CD4-positive, alpha-beta T cell (primary cell): ENCODE data around the gene MAP3K12. TPM values are rescaled to one million over a fixed set of nuclear protein-coding genes. Genes with fewer than 3 reads are reported as not detected.

Experiments used
- ATAC-seq: fragments of 200-7000 bp; cut with Tn5 transposase; one replicate; pipeline ENCODE4 v1.10.0; 2022; ENCODE audit warnings: mild to moderate bottlenecking; ENCODE audit not compliant: poor library complexity
- CTCF ChIA-PET: fragments of 350-600 bp; sonication (Branson Sonifier 250); formaldehyde crosslinking; loops from one replicate; lab custom pipeline; 2021; ENCODE audit warnings: antibody characterized with exemption, inconsistent platforms; lab: Charles Lee
- POLR2A ChIA-PET: fragments of 350-600 bp; sonication (Branson Sonifier 250); formaldehyde crosslinking; loops from one replicate; lab custom pipeline; 2021; ENCODE audit warnings: antibody characterized with exemption, inconsistent platforms; lab: Charles Lee
- DNase-seq, 14 experiments: peaks; one replicate each; pipeline ENCODE4 v3.0.0-alpha.2; 2013 to 2020; ENCODE audit warnings: mixed read lengths in 2 of 14
- H3K27ac ChIP-seq, 2 donors: one replicate each; pipeline versions ENCODE4 v1.5.1 to v1.7.0; 2013; ENCODE audit warnings: low read length in 2 of 2, low read depth in 1 of 2, mild to moderate bottlenecking in 1 of 2
- H3K27me3 ChIP-seq, 2 experiments: 1 replicate in 1 of 2; 2 replicates in 1 of 2; pipeline versions ENCODE4 v1.6.1 to v1.7.0; 2013; ENCODE audit warnings: low read length in 2 of 2, control low read depth in 1 of 2, mild to moderate bottlenecking in 1 of 2, moderate library complexity in 1 of 2; ENCODE audit not compliant: insufficient read depth in 2 of 2, control insufficient read depth in 1 of 2
- H3K36me3 ChIP-seq: one replicate; pipeline ENCODE4 v1.6.1; 2013; ENCODE audit warnings: low read length, control low read depth; ENCODE audit not compliant: insufficient read depth
- H3K4me1 ChIP-seq: one replicate; pipeline ENCODE4 v1.6.1; 2013; ENCODE audit warnings: low read length, control low read depth; ENCODE audit not compliant: insufficient read depth
- H3K4me3 ChIP-seq: one replicate; pipeline ENCODE4 v1.5.1; 2013; ENCODE audit warnings: mild to moderate bottlenecking, low read length, moderate library complexity
- H3K9me3 ChIP-seq, 2 experiments: 1 replicate in 1 of 2; 2 replicates in 1 of 2; pipeline versions ENCODE4 v1.6.1 to v1.7.0; 2013; ENCODE audit warnings: low read length in 2 of 2, mild to moderate bottlenecking in 2 of 2, control low read depth in 1 of 2, moderate library complexity in 1 of 2; ENCODE audit not compliant: control insufficient read depth in 1 of 2, insufficient read depth in 1 of 2
- H3K27ac Mint-ChIP-seq: one replicate; pipeline ENCODE4 v1.8.0; 2020; ENCODE audit warnings: mixed read lengths
- H3K27me3 Mint-ChIP-seq: one replicate; pipeline ENCODE4 v1.8.0; 2021; ENCODE audit warnings: mixed read lengths
- H3K36me3 Mint-ChIP-seq: one replicate; pipeline ENCODE4 v1.8.0; 2021; ENCODE audit warnings: low read depth, mixed read lengths
- H3K4me1 Mint-ChIP-seq: one replicate; pipeline ENCODE4 v1.8.0; 2021; ENCODE audit warnings: low read depth, mixed read lengths
- H3K4me3 Mint-ChIP-seq: one replicate; pipeline ENCODE4 v1.8.0; 2020; ENCODE audit warnings: mild to moderate bottlenecking, mixed read lengths
- H3K9me3 Mint-ChIP-seq: one replicate; pipeline ENCODE4 v1.8.0; 2020; ENCODE audit warnings: mixed read lengths
- intact Hi-C, 2 experiments: fragments of 100-400 bp; cut with DNase I in 1 of 2; cut with micrococcal nuclease in 1 of 2; formaldehyde crosslinking; loops; one replicate each; pipeline versions ENCODE4 v1.15.1 to v1.9.0; 2023 to 2025; cut with DNase I, micrococcal nuclease
- total RNA-seq, 174 experiments: library from RNA in 2 of 174; stranded (reverse) in 2 of 174; gene quantifications; one replicate each; pipeline ENCODE4 v1.2.3 and lab custom pipeline; 2021 to 2026
- TF ChIP-seq, protein P1 (sequence below): fragments of 200-600 bp; IDR thresholded peaks from one replicate; pipeline ENCODE4 v1.8.0; 2022; ENCODE audit warnings: antibody characterized with exemption, mild to moderate bottlenecking

MAP3K12 gene
- total RNA-seq, 2 experiments from 2014 or later = 12.6 to 15.2 TPM

- intact Hi-C loops = no loop called here
- Mint-ChIP-seq H3K4me1 (peaks cover 12% of the 10 kb centered on the region), H3K36me3 (peaks cover 74% of the 10 kb centered on the region), H3K27me3 (no peaks in the 10 kb centered on the region), H3K27ac (no peak overlapping the region), H3K9me3 (no peaks in the 10 kb centered on the region), H3K4me3 (no peak overlapping the region)
- CTCF ChIA-PET = interaction anchor here (3.2 kb wide), 1 partner anchor 136 kb away, joined by 10 read pairs; the partner anchor contains the start of gene ATP5MC2
- no peaks in the 10 kb centered on the region for H3K9me3 ChIP-seq
- DNase-seq = no peak
- H3K27ac ChIP-seq = no peak overlapping the region
- POLR2A ChIA-PET = interaction anchor here (0.7 kb wide), 1 partner anchor 209 kb away, joined by 3 read pairs; no protein-coding TSS in a partner anchor
- no peak for ATAC-seq
- TF ChIP-seq, protein P1, sequence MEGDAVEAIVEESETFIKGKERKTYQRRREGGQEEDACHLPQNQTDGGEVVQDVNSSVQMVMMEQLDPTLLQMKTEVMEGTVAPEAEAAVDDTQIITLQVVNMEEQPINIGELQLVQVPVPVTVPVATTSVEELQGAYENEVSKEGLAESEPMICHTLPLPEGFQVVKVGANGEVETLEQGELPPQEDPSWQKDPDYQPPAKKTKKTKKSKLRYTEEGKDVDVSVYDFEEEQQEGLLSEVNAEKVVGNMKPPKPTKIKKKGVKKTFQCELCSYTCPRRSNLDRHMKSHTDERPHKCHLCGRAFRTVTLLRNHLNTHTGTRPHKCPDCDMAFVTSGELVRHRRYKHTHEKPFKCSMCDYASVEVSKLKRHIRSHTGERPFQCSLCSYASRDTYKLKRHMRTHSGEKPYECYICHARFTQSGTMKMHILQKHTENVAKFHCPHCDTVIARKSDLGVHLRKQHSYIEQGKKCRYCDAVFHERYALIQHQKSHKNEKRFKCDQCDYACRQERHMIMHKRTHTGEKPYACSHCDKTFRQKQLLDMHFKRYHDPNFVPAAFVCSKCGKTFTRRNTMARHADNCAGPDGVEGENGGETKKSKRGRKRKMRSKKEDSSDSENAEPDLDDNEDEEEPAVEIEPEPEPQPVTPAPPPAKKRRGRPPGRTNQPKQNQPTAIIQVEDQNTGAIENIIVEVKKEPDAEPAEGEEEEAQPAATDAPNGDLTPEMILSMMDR = no peak
- H3K4me1 ChIP-seq = peaks cover 3% of the 10 kb centered on the region
- peaks cover 55% of the 10 kb centered on the region for H3K36me3 ChIP-seq
- no peaks in the 10 kb centered on the region for H3K27me3 ChIP-seq
- no peak overlapping the region for H3K4me3 ChIP-seq
These were observed 40.3 kb upstream of the MAP3K12 start for GRCh38 chr12:53539526-53539925.

DNA sequence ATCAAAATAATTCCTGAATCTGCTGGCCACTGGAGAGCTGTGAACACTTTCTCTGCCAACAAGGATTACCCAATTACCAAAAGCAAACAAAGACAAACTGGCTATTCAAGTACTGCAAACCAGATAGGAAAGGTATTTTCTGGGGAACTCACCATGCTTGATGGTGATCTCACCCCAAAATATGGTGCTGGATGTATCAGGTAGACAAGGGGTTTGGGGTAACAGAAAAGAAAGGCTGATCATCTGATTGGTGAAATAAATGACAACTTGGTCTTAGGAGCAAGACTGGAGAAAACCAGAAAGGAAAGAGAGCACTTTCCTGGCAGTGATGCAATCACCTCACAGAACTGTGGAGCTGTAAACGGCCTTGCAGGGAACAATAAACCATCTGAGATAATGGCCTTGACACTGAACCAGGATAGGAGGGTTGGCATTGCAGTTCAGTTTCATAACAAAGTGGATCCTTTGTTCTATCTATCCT lies 39.0 kb upstream of the MAP3K12 start:
- Mint-ChIP-seq H3K9me3 (no peaks in the 10 kb centered on the region), H3K36me3 (peaks cover 77% of the 10 kb centered on the region), H3K4me3 (no peak overlapping the region), H3K4me1 (peaks cover under 1% of the 10 kb centered on the region), H3K27ac (no peak overlapping the region), H3K27me3 (no peaks in the 10 kb centered on the region)
- TF ChIP-seq, protein P1 = no peak
- H3K27ac ChIP-seq = no peak overlapping the region
- no peak for ATAC-seq
- ChIA-PET POLR2A (no interaction called here), CTCF (no interaction called here)
- H3K36me3 ChIP-seq = peaks cover 66% of the 10 kb centered on the region
- intact Hi-C loops = no loop called here
- H3K4me1 ChIP-seq = no peaks in the 10 kb centered on the region
- H3K9me3 ChIP-seq = no peaks in the 10 kb centered on the region
- H3K27me3 ChIP-seq = no peaks in the 10 kb centered on the region
- no peak for DNase-seq
- no peak overlapping the region for H3K4me3 ChIP-seq

DNA sequence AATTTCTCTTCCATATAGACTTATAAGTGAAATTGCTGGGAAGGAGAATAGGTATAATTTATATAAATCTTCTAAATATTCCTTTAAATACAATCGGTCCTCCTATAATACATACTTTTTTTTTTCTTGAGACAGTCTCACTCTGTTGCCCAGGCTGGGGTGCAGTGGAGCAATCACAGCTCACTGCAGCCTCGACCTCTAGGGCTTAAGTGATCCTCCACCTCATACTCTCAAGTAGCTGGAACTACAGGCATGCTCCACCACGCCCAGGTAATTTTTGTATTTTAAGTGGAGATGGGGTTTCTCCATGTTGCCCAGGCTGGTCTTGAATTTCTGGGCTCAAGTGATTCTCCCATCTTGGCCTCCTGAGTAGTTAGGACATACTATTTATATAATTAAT lies 37.7 kb upstream of the MAP3K12 start:
- Mint-ChIP-seq H3K4me3 (no peak overlapping the region), H3K27ac (no peak overlapping the region), H3K4me1 (no peaks in the 10 kb centered on the region), H3K36me3 (peaks cover 81% of the 10 kb centered on the region), H3K27me3 (no peaks in the 10 kb centered on the region), H3K9me3 (no peaks in the 10 kb centered on the region)
- Histone ChIP-seq H3K36me3 (peaks cover 69% of the 10 kb centered on the region), H3K9me3 (no peaks in the 10 kb centered on the region), H3K4me3 (no peak overlapping the region), H3K27me3 (no peaks in the 10 kb centered on the region), H3K4me1 (no peaks in the 10 kb centered on the region), H3K27ac (no peak overlapping the region)
- no peak for ATAC-seq
- ChIA-PET CTCF (no interaction called here), POLR2A (no interaction called here)
- intact Hi-C loops = no loop called here
- TF ChIP-seq, protein P1 = no peak
- DNase-seq = no peak
